ENCODE results near the gene TMEM50A.
A peak's percentile ranks its signal among the peaks of the same experiment; 100 is the strongest.
"Not testable (repeated sequence)": the region's sequence is repeated elsewhere in the genome, so short reads cannot be mapped to it uniquely, and the experiment has no call there.

The TMEM50A gene

GRCh38 chr1:25337483-25338187 lies 499 bp upstream of the TMEM50A start:
- DNase-seq, result not testable (repeated sequence)

- no peak for DNase-seq
Measured at GRCh38 chr1:25338986-25339385, 852 bp downstream of the TMEM50A start.

GRCh38 chr1:25341746-25342145 lies 3.6 kb downstream of the TMEM50A start:
- no peak for DNase-seq

- no peak for DNase-seq
Measured at GRCh38 chr1:25342846-25343245, 4.7 kb downstream of the TMEM50A start.

GRCh38 chr1:25343872-25344271 lies 5.7 kb downstream of the TMEM50A start:
- DNase-seq, result no peak

- no peak for DNase-seq
Measured at GRCh38 chr1:25347556-25347955, 9.4 kb downstream of the TMEM50A start.

- no peak for DNase-seq
Measured at GRCh38 chr1:25349606-25350005, 11.5 kb downstream of the TMEM50A start.

- DNase-seq, result no peak
Measured at GRCh38 chr1:25355841-25356395, 17.8 kb downstream of the TMEM50A start.

- DNase-seq, result no peak
Measured at GRCh38 chr1:25356441-25356840, 18.3 kb downstream of the TMEM50A start.

GRCh38 chr1:25356848-25357247 lies 18.7 kb downstream of the TMEM50A start:
- no peak for DNase-seq

GRCh38 chr1:25360596-25361581 lies 22.8 kb downstream of the TMEM50A start:
- DNase-seq, result no peak

GRCh38 chr1:25361901-25362300 lies 23.8 kb downstream of the TMEM50A start:
- DNase-seq, result no peak

GRCh38 chr1:25362634-25363559 lies 24.8 kb downstream of the TMEM50A start:
- DNase-seq, result not testable (repeated sequence)

- no peak for DNase-seq
Measured at GRCh38 chr1:25369241-25369640, 31.1 kb downstream of the TMEM50A start.

GRCh38 chr1:25369691-25370271 lies 31.6 kb downstream of the TMEM50A start:
- not testable (repeated sequence) for DNase-seq

GRCh38 chr1:25371757-25372156 lies 33.6 kb downstream of the TMEM50A start:
- not testable (repeated sequence) for DNase-seq

GRCh38 chr1:25378367-25378766 lies 40.2 kb downstream of the TMEM50A start:
- not testable (repeated sequence) for DNase-seq

- not testable (repeated sequence) for DNase-seq
Measured at GRCh38 chr1:25382543-25382942, 44.4 kb downstream of the TMEM50A start.

GRCh38 chr1:25383090-25383489 lies 45.0 kb downstream of the TMEM50A start:
- not testable (repeated sequence) for DNase-seq

GRCh38 chr1:25383875-25384274 lies 45.7 kb downstream of the TMEM50A start:
- DNase-seq, result not testable (repeated sequence)

GRCh38 chr1:25387096-25387495 lies 49.0 kb downstream of the TMEM50A start:
- DNase-seq, result not testable (repeated sequence)

GRCh38 chr1:25388691-25389090 lies 50.6 kb downstream of the TMEM50A start:
- peak; percentile 38 for DNase-seq
